ENCODE results near the gene ABCB11.

DNA sequence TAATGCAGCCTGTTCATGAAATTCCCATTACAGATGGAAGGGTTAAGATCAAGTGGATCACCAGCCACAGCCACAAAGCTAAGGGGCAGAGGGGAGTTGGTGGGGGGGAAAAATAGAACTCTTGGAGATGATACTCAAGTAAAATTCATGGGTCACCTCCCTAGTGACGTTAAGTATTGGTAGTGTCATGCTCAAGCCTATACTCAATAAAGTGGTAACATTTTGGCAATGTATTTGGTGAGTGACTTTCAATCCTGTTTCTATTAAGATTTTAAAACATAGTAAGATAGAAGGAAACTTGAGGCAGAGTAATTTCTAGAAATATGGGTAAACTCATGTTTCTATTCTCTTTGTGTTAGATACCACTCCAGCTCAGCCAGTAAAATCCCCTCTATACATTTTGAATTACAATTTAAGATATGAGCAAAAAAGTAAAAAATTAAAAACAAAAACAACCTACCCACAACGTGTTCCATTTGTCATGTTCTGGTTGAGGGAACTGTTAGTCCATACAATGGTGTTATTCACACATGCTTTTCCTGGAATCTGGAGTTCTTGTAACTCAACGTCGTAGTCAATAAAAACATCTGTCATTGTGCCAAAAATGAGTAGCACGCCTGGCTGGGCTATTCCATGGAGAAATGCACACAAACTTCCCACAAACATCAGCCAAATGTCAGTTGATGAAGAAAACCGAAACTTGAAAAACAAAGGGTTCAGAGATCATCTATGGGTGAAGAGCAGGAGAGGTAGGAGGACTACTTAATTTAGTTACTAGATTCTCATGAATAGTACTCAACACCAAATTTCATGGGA, 18.1 kb downstream of the ABCB11 start:
- TF ChIP-seq, protein P1, sequence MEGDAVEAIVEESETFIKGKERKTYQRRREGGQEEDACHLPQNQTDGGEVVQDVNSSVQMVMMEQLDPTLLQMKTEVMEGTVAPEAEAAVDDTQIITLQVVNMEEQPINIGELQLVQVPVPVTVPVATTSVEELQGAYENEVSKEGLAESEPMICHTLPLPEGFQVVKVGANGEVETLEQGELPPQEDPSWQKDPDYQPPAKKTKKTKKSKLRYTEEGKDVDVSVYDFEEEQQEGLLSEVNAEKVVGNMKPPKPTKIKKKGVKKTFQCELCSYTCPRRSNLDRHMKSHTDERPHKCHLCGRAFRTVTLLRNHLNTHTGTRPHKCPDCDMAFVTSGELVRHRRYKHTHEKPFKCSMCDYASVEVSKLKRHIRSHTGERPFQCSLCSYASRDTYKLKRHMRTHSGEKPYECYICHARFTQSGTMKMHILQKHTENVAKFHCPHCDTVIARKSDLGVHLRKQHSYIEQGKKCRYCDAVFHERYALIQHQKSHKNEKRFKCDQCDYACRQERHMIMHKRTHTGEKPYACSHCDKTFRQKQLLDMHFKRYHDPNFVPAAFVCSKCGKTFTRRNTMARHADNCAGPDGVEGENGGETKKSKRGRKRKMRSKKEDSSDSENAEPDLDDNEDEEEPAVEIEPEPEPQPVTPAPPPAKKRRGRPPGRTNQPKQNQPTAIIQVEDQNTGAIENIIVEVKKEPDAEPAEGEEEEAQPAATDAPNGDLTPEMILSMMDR (IDR thresholded peaks at IDR 0.05 in 8 of 11, conservative IDR thresholded peaks at IDR 0.05 in 3 of 11), result no peak
- TF ChIP-seq POLR2A (IDR thresholded peaks at IDR 0.05) (no peak), POLR2AphosphoS5 (IDR thresholded peaks at IDR 0.05) (no peak)

Measured in spleen (tissue), 7 donors.